Vagina (tissue), 2 donors: ENCODE data around the gene FAM53A. TPM values are rescaled to one million over a fixed set of nuclear protein-coding genes. Genes with fewer than 3 reads are reported as not detected.

Experiments
- DNase-seq, 2 donors: peaks; one replicate each; pipeline ENCODE4 v3.0.0-alpha.2; 2017; ENCODE audit errors: extremely low spot score in 2 of 2
- H3K27ac ChIP-seq: fragments of 200-600 bp; sonication (generic); one replicate; pipeline ENCODE4 v1.5.1; 2019
- H3K27me3 ChIP-seq: fragments of 200-600 bp; sonication (generic); one replicate; pipeline ENCODE4 v1.5.1; 2019
- H3K36me3 ChIP-seq, 2 donors: fragments of 200-600 bp; sonication (generic); one replicate each; pipeline ENCODE4 v1.5.1; 2017 to 2019
- H3K4me1 ChIP-seq: fragments of 200-600 bp; sonication (generic); one replicate; pipeline ENCODE4 v1.5.1; 2019
- H3K4me3 ChIP-seq, 2 donors: fragments of 200-600 bp; sonication (generic); 1 replicate in 1 of 2; 2 replicates in 1 of 2; pipeline ENCODE4 v1.5.1; 2016 to 2019
- H3K9me3 ChIP-seq: fragments of 200-600 bp; sonication (generic); one replicate; pipeline ENCODE4 v1.5.1; 2019
- POLR2A ChIP-seq, 2 donors: fragments of 450-650 bp; IDR thresholded peaks; one replicate each; pipeline ENCODE4 v1.6.1; 2017; ENCODE audit warnings: antibody characterized with exemption in 2 of 2, mild to moderate bottlenecking in 2 of 2, moderate library complexity in 2 of 2
- POLR2AphosphoS5 ChIP-seq, 2 donors: sonication (generic); formaldehyde crosslinking; IDR thresholded peaks; one replicate each; pipeline ENCODE4 v1.9.0; 2017; ENCODE audit warnings: antibody characterized with exemption in 2 of 2, mild to moderate bottlenecking in 2 of 2, low read depth in 1 of 2; ENCODE audit not compliant: insufficient read depth in 1 of 2
- intact Hi-C: fragments of 100-400 bp; cut with DNase I; formaldehyde crosslinking; loops from one replicate; pipeline ENCODE4 v1.15.1; 2023
- total RNA-seq: library from RNA; depleted of rRNA; stranded (reverse); fragments of >200 nt; gene quantifications from one replicate; pipeline ENCODE4 v1.2.3, GENCODE V29; 2016
- TF ChIP-seq, protein P1 (sequence below), 3 experiments: fragments of 450-650 bp in 2 of 3; fragments of 200-600 bp in 1 of 3; sonication (generic) in 1 of 3; IDR thresholded peaks; one replicate each; pipeline ENCODE4 v1.5.1; 2017 to 2019; ENCODE audit warnings: antibody characterized with exemption in 3 of 3, mild to moderate bottlenecking in 2 of 3, moderate library complexity in 2 of 3

The FAM53A gene
- total RNA-seq, 1 donor from 2014 or later, result 13.8 TPM

DNA sequence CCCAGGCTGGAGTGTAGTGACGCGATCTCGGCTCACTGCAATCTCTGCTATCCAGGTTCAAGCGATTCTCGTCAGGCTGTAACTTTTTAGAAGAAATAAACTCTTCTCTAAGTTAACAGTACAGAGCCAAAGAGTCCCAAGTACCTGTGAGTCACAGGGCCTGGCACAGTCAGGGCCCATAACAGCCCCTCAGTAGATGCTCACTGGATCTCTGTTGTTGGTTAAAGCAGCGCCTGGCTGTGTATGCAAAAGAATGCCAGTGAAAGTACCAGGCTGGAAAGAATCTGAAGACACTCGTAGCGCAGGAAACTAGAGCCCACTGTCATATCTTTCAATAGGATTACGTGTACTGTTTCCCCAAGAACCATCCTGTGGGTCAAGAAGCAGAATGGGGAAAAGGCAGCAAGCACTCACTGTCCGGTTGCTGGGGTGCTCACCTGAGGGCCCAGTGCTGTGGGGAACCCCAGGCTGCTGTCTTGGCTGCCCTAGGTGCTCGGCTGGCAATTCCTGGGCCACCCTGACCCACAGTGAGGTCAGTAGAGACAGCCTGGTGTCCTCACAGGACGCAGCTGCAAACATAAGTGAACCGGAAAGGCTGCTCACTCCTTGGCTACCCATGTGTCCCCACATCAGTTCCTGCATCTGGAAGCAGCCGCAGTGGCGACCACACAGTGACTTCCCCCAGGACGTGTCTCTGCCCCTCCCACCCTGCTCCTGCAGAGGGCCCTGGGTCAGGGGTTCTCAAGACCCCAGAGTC lies 31.1 kb upstream of the FAM53A start:
- TF ChIP-seq, protein P1, sequence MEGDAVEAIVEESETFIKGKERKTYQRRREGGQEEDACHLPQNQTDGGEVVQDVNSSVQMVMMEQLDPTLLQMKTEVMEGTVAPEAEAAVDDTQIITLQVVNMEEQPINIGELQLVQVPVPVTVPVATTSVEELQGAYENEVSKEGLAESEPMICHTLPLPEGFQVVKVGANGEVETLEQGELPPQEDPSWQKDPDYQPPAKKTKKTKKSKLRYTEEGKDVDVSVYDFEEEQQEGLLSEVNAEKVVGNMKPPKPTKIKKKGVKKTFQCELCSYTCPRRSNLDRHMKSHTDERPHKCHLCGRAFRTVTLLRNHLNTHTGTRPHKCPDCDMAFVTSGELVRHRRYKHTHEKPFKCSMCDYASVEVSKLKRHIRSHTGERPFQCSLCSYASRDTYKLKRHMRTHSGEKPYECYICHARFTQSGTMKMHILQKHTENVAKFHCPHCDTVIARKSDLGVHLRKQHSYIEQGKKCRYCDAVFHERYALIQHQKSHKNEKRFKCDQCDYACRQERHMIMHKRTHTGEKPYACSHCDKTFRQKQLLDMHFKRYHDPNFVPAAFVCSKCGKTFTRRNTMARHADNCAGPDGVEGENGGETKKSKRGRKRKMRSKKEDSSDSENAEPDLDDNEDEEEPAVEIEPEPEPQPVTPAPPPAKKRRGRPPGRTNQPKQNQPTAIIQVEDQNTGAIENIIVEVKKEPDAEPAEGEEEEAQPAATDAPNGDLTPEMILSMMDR (IDR thresholded peaks at IDR 0.05), result no peak
- TF ChIP-seq POLR2AphosphoS5 (IDR thresholded peaks at IDR 0.05; ENCODE audit: insufficient read depth in 1 of 2, low read depth in 1 of 2), result no peak
- no peak for TF ChIP-seq POLR2A (IDR thresholded peaks at IDR 0.05)

DNA sequence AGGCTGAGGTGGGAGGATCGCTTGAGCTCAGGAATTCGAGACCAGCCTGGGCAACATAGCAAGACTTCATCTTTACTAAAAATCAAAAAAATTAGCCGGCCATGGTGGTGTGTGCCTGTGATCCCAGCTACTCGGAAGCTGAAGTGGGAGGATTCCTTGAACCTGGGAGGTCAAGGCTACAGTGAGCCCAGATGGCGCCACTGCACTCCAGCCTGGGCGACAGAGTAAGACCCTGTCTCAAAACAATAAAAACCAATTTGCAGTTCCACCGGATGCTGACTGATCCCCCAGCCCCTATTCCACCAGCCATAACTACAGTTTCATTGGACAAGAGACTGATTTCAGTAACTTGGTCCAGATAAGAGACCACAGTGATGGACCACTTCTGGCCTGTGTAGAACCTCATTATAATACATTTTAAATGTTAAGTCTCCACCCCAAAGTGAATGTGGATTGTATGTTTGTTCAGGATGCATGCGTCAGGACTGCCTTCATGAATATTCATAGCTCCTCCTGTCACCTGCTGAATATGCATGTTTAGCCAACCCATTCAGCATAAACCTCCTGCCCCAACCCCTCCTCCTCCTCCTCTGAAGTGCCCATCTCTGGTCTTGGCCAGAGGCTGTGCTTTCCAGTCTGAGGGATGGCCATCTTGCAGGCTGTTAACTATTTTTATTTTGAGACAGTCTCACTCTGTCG lies 30.3 kb upstream of the FAM53A start:
- Histone ChIP-seq H3K4me1 (peaks cover 57% of the 10 kb centered on the region), H3K9me3 (no peaks in the 10 kb centered on the region), H3K27ac (no peak overlapping the region), H3K36me3 (peaks cover 0 to 12% of the 10 kb centered on the region in 2 donors), H3K27me3 (no peaks in the 10 kb centered on the region), H3K4me3 (no peak overlapping the region)
- no peak for DNase-seq
- TF ChIP-seq, protein P1 (IDR thresholded peaks at IDR 0.05), result no peak
- TF ChIP-seq POLR2A (IDR thresholded peaks at IDR 0.05) (no peak), POLR2AphosphoS5 (IDR thresholded peaks at IDR 0.05; ENCODE audit: insufficient read depth in 1 of 2, low read depth in 1 of 2) (no peak)
- intact Hi-C loops, result loop anchor here (5.0 kb wide), 1 partner anchor 362 kb away; no protein-coding TSS in a partner anchor

More for the DNA sequence above, 31.1 kb upstream of the FAM53A start:
- no peak for DNase-seq
- Histone ChIP-seq H3K27ac (no peak overlapping the region), H3K4me1 (peaks cover 59% of the 10 kb centered on the region), H3K36me3 (peaks cover 0 to 12% of the 10 kb centered on the region in 2 donors), H3K9me3 (no peaks in the 10 kb centered on the region), H3K4me3 (no peak overlapping the region), H3K27me3 (no peaks in the 10 kb centered on the region)
- intact Hi-C loops, result no loop called here

DNA sequence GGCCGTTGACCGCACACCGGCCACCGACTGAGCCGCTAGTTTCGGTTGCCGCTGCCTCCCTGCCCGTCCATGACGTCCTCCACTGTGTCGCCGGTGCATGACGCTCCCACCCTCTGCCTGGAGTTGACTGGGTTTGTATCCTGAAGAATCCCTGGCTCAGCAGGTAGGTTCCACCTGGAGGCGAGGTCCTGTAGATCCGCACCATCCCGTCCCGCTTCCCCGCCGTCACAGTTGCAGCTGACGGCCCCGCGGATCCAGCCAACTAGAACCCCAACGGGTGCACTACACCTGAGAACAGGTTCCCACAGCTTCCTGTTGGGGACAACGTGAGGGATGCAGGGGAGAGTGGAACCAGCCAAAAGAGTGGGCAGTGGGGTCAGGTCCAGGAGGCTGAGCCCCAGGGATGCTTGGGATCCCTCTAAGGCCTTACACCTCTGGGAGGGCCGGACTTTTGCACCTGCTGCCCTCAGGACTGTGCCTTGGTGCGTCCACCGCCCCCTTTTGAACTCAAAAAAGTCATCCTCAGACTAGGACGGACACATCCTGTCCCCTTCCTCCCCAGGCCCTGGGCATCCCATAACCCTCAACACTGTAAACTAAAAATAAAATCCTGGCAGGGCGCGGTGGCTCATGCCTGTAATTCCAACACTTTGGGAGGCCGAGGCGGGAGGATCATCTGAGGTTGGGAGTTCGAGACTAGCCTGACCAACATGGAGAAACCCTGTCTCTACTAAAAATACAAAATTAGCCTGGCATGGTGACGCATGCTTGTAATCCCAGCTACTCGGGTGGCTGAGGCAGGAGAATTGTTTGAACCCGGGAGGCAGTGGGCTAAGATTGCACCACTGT lies 29.1 kb upstream of the FAM53A start:
- peak in 1 of 2 donors; percentile 65 for TF ChIP-seq POLR2AphosphoS5 (IDR thresholded peaks at IDR 0.05; ENCODE audit: insufficient read depth in 1 of 2, low read depth in 1 of 2)
- no peak for TF ChIP-seq POLR2A (IDR thresholded peaks at IDR 0.05)
- Histone ChIP-seq H3K36me3 (peaks cover 0 to 9% of the 10 kb centered on the region in 2 donors), H3K27me3 (no peaks in the 10 kb centered on the region), H3K27ac (peak overlapping the region; percentile 97), H3K4me3 (peak overlapping the region; percentile 71 to 76), H3K4me1 (peaks cover 57% of the 10 kb centered on the region), H3K9me3 (no peaks in the 10 kb centered on the region)
- DNase-seq, result no peak
- intact Hi-C loops, result loop anchor here (5.0 kb wide), 1 partner anchor 361 kb away; no protein-coding TSS in a partner anchor

DNA sequence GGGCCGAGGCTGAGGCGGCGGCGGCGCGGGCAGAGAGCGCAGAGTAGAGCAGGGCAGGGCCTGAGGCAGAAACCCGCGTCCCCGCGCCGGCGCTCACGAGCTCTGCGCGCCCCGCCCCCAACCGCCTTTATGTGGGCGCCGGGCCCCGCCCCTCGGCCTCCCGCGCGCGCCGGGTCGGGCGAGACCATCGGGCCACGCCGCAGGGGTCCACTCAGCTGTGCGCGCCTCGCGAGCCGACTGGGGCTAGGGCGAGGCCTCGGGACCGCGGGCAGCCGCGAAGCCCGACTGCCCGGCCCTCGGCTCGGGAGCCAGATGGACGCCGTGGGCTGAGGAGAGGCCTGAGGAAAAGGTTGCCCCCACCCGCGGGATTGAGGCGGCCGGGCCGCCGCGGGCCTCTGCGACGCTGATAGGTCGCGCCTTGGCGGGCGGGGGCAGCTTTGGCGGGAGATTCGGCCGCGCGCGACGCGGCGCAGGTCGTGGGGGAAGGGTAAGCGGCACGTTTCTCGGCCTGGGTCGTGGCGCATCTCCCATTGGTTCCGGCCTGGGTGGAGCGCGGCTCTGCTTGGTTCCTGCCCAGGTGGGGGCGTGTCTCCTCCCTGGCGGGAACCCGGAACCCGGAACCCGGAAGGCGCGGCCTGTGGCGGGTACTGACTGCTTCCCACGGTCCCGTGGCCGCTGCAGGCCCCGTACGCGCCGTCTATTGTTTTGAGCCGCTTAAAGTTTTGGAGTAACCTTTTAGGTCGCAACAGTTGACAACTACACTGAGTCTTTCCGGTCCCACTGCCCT lies 28.3 kb upstream of the FAM53A start, which contains the start of gene SLBP:
SLBP (minus strand) TSS at position 104 of the 787 bp plus-strand sequence. CDS start 131 bp downstream, outside the sequence.
- peaks cover 57% of the 10 kb centered on the region for H3K4me1 ChIP-seq
- intact Hi-C loops, result loop anchor here (5.0 kb wide), 1 partner anchor 360 kb away; no protein-coding TSS in a partner anchor

More for the DNA sequence above, 28.3 kb upstream of the FAM53A start, which contains the start of gene SLBP:
- Histone ChIP-seq H3K36me3 (peaks cover 0 to 1% of the 10 kb centered on the region in 2 donors), H3K27ac (peak within 1 kb of the TSS; percentile 97), H3K9me3 (no peaks in the 10 kb centered on the region), H3K27me3 (no peaks in the 10 kb centered on the region), H3K4me3 (peak within 1 kb of the TSS; percentile 71 to 76)
- peak in 1 of 2 donors; percentile 97 for DNase-seq
- TF ChIP-seq, protein P1 (IDR thresholded peaks at IDR 0.05), result no peak
- peak; percentile 76 to 77 for TF ChIP-seq POLR2AphosphoS5 (IDR thresholded peaks at IDR 0.05; ENCODE audit: insufficient read depth in 1 of 2, low read depth in 1 of 2)
- TF ChIP-seq POLR2A (IDR thresholded peaks at IDR 0.05), result peak in 1 of 2 donors; percentile 87
